Ramos (cell line): ENCODE results near the gene MAB21L1.

Source experiments
- in situ Hi-C: fragments of 300-500 bp; cut with MboI; formaldehyde crosslinking; loops from one replicate; pipeline ENCODE4 v1.14.3; 2022; ENCODE audit warnings: low sequenced_read_pairs; ENCODE audit not compliant: unreplicated experiment

The MAB21L1 gene

GRCh38 chr13:35449821-35450220, 26.7 kb downstream of the MAB21L1 start:
- in situ Hi-C loops, result no loop called here

GRCh38 chr13:35448465-35448864, 28.0 kb downstream of the MAB21L1 start:
- in situ Hi-C loops, result no loop called here
